Nephron (organoid): ENCODE measurements around the gene FAM222A.
A peak's percentile ranks its signal among the peaks of the same experiment; 100 is the strongest.

Experiments used
- H3K27ac Mint-ChIP-seq, 3 experiments: 2 replicates each; pipeline ENCODE4 v1.8.0; 2020; ENCODE audit warnings: mixed read lengths in 3 of 3, mild to moderate bottlenecking in 2 of 3, moderate library complexity in 1 of 3
- H3K27me3 Mint-ChIP-seq: 2 replicates; pipeline ENCODE4 v1.8.0; 2021; ENCODE audit warnings: low read depth, mild to moderate bottlenecking, moderate library complexity, mixed read lengths
- H3K36me3 Mint-ChIP-seq: 2 replicates; pipeline ENCODE4 v1.8.0; 2020; ENCODE audit warnings: low read depth, mixed read lengths
- H3K4me1 Mint-ChIP-seq: 2 replicates; pipeline ENCODE4 v1.8.0; 2020; ENCODE audit warnings: mixed read lengths
- H3K4me3 Mint-ChIP-seq, 3 experiments: 2 replicates each; pipeline ENCODE4 v1.8.0; 2020; ENCODE audit warnings: mild to moderate bottlenecking in 3 of 3, mixed read lengths in 3 of 3, moderate library complexity in 2 of 3
- H3K9me3 Mint-ChIP-seq: 2 replicates; pipeline ENCODE4 v1.8.0; 2020; ENCODE audit warnings: mixed read lengths
- CTCF ChIP-seq, 3 experiments: fragments of 200-600 bp; sonication (generic); IDR thresholded peaks; one replicate each; pipeline ENCODE4 v1.5.0; 2021; ENCODE audit warnings: antibody characterized with exemption in 3 of 3; ENCODE audit not compliant: unreplicated experiment in 3 of 3

The FAM222A gene

GRCh38 chr12:109741286-109741969 lies 27.8 kb downstream of the FAM222A start:
- H3K27ac Mint-ChIP-seq, result peak overlapping the region in 2 of 3 experiments; percentile 36 to 89
- H3K4me1 Mint-ChIP-seq, result peaks cover 30% of the 10 kb centered on the region
- H3K36me3 Mint-ChIP-seq, result peaks cover 3% of the 10 kb centered on the region
- peaks cover 10% of the 10 kb centered on the region for H3K27me3 Mint-ChIP-seq
- H3K9me3 Mint-ChIP-seq, result no peaks in the 10 kb centered on the region
- TF ChIP-seq CTCF (IDR thresholded peaks at IDR 0.05; ENCODE audit: unreplicated experiment in 3 of 3), result no peak
- H3K4me3 Mint-ChIP-seq, result no peak overlapping the region

- peaks cover 3% of the 10 kb centered on the region for H3K36me3 Mint-ChIP-seq
- no peak overlapping the region for H3K4me3 Mint-ChIP-seq
- peak overlapping the region; percentile 17 to 89 (median 22) for H3K27ac Mint-ChIP-seq
- peaks cover 25% of the 10 kb centered on the region for H3K4me1 Mint-ChIP-seq
- peaks cover 7% of the 10 kb centered on the region for H3K27me3 Mint-ChIP-seq
- TF ChIP-seq CTCF (IDR thresholded peaks at IDR 0.05; ENCODE audit: unreplicated experiment in 3 of 3), result no peak
- no peaks in the 10 kb centered on the region for H3K9me3 Mint-ChIP-seq
Observed at GRCh38 chr12:109741970-109742703, 28.5 kb downstream of the FAM222A start.

GRCh38 chr12:109743076-109743910 lies 29.7 kb downstream of the FAM222A start:
- Mint-ChIP-seq H3K27ac (peak overlapping the region in 1 of 3 experiments; percentile 89), H3K36me3 (peaks cover 3% of the 10 kb centered on the region), H3K4me1 (peaks cover 22% of the 10 kb centered on the region), H3K9me3 (no peaks in the 10 kb centered on the region), H3K4me3 (no peak overlapping the region), H3K27me3 (peaks cover 7% of the 10 kb centered on the region)
- no peak for TF ChIP-seq CTCF (IDR thresholded peaks at IDR 0.05; ENCODE audit: unreplicated experiment in 3 of 3)

- H3K4me3 Mint-ChIP-seq, result no peak overlapping the region
- no peaks in the 10 kb centered on the region for H3K9me3 Mint-ChIP-seq
- H3K4me1 Mint-ChIP-seq, result peaks cover 22% of the 10 kb centered on the region
- H3K36me3 Mint-ChIP-seq, result peaks cover 3% of the 10 kb centered on the region
- H3K27ac Mint-ChIP-seq, result no peak overlapping the region
- H3K27me3 Mint-ChIP-seq, result peaks cover 7% of the 10 kb centered on the region
- TF ChIP-seq CTCF (IDR thresholded peaks at IDR 0.05; ENCODE audit: unreplicated experiment in 3 of 3), result no peak
Observed at GRCh38 chr12:109744026-109744425, 30.4 kb downstream of the FAM222A start.

DNA sequence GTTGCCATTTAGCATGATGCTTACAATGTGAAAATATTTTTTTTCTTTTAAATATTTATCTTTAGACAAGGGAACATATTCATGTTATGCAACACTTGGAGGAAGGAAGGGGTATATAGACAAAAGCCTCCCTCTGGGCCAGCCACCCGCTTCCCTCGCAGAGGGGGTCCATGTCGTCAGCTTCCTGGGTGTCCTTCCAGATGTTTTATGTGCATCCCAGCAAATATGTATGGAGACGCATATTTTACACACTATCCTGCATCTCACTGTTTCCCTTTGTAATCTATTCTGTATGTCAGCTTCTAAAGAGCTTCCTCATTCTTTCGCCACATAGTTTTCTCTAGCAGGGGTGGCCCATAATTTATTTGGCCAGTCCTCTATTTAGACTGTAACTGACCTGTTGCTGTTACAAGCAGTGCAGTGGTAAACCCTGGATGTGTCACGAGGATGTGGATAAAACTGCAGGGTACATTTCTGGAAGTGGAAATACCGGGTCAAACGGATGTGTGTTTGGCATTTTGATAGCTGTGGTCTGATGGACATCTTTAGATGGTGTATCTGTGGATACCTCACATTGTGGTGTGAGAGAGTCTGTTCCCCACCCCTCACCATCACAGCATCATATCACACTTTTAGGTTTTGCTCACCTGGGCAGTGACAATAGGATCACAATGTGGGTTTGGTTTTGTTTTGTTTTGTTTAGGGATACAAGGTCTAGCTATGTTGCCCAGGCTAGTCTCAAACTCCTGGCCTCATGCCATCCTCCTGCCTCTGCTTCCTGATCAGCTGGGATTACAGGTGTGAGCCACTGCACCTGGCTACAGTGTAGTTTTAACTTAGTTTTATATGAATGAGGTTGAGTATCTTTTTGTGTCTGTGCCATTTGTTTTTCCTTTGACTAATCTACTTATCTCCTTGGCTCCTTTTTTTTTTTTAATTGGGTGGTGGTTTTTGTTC lies 31.6 kb downstream of the FAM222A start:
- Mint-ChIP-seq H3K27me3 (peaks cover 7% of the 10 kb centered on the region), H3K36me3 (peaks cover 4% of the 10 kb centered on the region), H3K27ac (peak overlapping the region in 2 of 3 experiments; percentile 31 to 71), H3K9me3 (no peaks in the 10 kb centered on the region), H3K4me1 (peaks cover 22% of the 10 kb centered on the region), H3K4me3 (no peak overlapping the region)
- no peak for TF ChIP-seq CTCF (IDR thresholded peaks at IDR 0.05; ENCODE audit: unreplicated experiment in 3 of 3)
